ENCODE results near the gene MPRIP. TPM values are rescaled to one million over a fixed set of nuclear protein-coding genes. Genes with fewer than 3 reads are reported as not detected.
A peak's percentile ranks its signal among the peaks of the same experiment; 100 is the strongest.

Gene MPRIP
- total RNA-seq, 4 donors from 2014 or later, result 141 to 305 (median 291) TPM

DNA sequence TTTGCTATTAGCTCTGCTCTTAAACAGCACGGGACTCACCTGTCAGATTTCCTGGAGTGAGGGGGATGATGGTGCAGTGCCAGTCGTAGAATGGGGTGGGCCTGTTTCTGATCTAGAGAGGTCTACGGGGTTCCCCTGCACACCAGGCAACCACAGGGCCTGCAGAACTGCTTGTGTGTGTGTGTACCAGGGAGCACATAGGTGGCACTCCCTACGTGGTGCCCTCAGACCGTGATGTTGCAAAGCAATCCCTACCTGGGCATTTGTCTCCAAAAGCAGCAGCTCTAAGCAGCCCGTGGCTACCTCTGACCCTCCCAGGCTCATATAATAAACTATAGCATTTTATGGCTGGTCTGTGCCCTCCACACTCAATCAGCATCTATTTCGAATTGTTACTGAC is 38.5 kb downstream of the MPRIP start:
- Histone ChIP-seq H3K4me3 (no peak overlapping the region), H3K27ac (peak overlapping the region in 1 of 4 donors; percentile 19), H3K4me1 (peaks cover 0 to 51% (median 2%) of the 10 kb centered on the region in 4 donors), H3K9me3 (no peaks in the 10 kb centered on the region), H3K36me3 (peaks cover 0 to 38% (median 0%) of the 10 kb centered on the region in 3 donors), H3K27me3 (no peaks in the 10 kb centered on the region)
- DNase-seq, result peak in 2 of 3 donors; percentile 26 to 35
- TF ChIP-seq POLR2A (IDR thresholded peaks at IDR 0.05), result no peak
- TF ChIP-seq, protein P1, sequence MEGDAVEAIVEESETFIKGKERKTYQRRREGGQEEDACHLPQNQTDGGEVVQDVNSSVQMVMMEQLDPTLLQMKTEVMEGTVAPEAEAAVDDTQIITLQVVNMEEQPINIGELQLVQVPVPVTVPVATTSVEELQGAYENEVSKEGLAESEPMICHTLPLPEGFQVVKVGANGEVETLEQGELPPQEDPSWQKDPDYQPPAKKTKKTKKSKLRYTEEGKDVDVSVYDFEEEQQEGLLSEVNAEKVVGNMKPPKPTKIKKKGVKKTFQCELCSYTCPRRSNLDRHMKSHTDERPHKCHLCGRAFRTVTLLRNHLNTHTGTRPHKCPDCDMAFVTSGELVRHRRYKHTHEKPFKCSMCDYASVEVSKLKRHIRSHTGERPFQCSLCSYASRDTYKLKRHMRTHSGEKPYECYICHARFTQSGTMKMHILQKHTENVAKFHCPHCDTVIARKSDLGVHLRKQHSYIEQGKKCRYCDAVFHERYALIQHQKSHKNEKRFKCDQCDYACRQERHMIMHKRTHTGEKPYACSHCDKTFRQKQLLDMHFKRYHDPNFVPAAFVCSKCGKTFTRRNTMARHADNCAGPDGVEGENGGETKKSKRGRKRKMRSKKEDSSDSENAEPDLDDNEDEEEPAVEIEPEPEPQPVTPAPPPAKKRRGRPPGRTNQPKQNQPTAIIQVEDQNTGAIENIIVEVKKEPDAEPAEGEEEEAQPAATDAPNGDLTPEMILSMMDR (IDR thresholded peaks at IDR 0.05), result no peak

DNA sequence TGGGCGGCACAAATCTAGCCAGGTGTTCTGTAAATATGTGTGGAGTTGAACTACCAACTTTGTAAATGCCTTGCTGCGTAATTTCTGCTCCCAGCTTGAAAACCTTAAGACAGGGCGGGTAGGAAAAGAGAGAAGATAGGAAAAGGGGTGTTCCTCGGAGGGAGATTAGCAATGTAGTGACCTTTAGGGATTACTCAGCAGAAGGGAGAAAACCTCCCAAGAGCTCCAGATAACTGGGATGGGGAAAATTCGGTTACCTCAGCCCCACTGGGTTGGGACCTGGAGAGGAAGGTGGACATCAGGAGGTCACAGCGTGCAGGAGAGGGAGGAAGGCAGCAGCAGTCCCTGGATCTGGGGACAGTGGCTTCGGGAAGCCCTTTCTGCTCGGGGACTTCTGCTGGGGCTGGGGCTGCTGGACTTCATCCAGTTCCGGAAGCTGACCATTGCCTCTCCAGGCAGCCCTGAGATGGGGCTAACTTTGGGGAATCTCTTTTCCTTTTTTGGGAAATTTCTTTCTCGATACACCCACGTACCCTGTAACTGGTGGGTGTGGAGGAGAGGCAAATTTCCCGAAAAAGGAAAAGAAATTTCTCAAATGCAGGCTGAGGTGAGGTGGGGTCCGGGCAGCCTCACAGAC is 39.2 kb downstream of the MPRIP start:
- Histone ChIP-seq H3K27me3 (no peaks in the 10 kb centered on the region), H3K36me3 (peaks cover 0 to 41% (median 0%) of the 10 kb centered on the region in 3 donors), H3K4me3 (no peak overlapping the region), H3K27ac (peak overlapping the region in 1 of 4 donors; percentile 19), H3K4me1 (peaks cover 0 to 44% (median 2%) of the 10 kb centered on the region in 4 donors), H3K9me3 (no peaks in the 10 kb centered on the region)
- TF ChIP-seq, protein P1 (IDR thresholded peaks at IDR 0.05), result no peak
- TF ChIP-seq POLR2A (IDR thresholded peaks at IDR 0.05), result no peak
- peak in 1 of 3 donors; percentile 38 for DNase-seq

DNA sequence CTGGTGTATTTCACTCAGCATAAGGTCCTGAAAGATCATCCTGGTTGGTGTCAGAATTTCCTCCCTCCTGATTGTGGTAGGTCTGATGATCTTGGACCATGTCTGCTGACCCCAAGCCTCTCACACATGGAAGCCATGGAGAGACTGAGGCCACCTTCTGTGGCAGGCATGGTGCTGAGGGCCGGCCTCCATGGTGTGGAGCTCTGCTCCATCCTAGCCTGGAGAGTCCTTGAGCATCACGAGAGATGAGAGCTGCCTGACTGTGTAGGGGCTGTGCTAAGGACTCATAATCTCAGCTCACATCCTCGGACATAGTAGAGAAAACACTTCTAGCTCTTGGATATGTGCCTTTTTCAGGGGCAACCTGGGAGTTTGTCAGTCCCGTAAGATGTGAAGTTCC is 40.6 kb downstream of the MPRIP start:
- H3K27me3 ChIP-seq, result no peaks in the 10 kb centered on the region
- no peak overlapping the region for H3K27ac ChIP-seq
- DNase-seq, result peak in 1 of 3 donors; percentile 22
- TF ChIP-seq POLR2A (IDR thresholded peaks at IDR 0.05), result no peak
- TF ChIP-seq, protein P1 (IDR thresholded peaks at IDR 0.05), result no peak
- no peak overlapping the region for H3K4me3 ChIP-seq
- peaks cover 0 to 35% (median 2%) of the 10 kb centered on the region in 4 donors for H3K4me1 ChIP-seq
- peaks cover 0 to 33% (median 0%) of the 10 kb centered on the region in 3 donors for H3K36me3 ChIP-seq
- H3K9me3 ChIP-seq, result no peaks in the 10 kb centered on the region

DNA sequence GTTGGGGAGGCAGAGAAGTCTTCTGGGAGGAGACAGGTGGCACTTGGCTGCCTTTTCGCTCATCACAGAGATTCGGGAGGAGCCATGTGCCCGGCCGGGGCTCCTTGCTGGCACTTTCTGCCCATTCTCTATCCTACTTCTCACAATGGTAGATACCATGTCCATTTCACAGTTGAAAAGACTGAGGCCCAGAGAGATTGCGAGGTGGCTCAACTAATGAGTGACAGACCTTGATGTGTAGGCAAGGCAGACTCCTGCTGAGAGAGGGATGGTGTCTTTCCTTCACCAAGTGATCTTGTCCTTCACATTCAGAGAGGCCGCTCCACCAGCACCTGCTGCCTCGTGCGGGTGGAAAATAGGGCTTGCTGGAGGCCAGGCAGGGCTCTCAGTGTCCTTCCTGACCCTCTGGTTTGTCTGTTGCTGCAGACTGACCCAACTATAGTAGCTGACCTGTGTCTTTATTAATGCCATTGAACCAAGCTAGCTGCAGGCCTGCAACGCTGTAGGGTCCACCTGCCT is 42.1 kb downstream of the MPRIP start:
- Histone ChIP-seq H3K27ac (no peak overlapping the region), H3K4me3 (no peak overlapping the region), H3K27me3 (no peaks in the 10 kb centered on the region), H3K4me1 (peaks cover 0 to 20% (median 2%) of the 10 kb centered on the region in 4 donors), H3K9me3 (no peaks in the 10 kb centered on the region), H3K36me3 (peaks cover 0 to 26% (median 0%) of the 10 kb centered on the region in 3 donors)
- TF ChIP-seq, protein P1 (IDR thresholded peaks at IDR 0.05), result no peak
- TF ChIP-seq POLR2A (IDR thresholded peaks at IDR 0.05), result no peak
- DNase-seq, result peak in 1 of 3 donors; percentile 25

DNA sequence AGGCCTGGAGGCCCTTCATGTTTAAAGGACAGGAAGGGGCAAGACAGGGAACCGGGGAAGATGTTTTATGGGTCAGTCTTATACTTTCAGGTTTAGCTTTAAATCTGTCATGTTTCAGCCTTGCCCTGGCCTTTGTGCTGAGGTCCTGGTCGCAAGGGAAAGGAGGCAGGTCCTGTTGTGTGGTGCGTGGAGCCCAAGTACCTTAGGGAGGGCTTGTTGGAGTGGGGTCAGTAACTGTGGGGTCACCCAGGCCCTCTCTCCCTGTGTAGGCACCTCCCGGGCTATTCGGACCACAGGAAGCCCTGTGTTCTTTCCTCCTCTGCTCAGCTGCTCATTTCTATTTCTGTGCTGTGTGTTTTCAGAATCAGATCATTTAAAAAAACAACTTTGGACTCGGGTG is 42.7 kb downstream of the MPRIP start:
- peaks cover 0 to 26% (median 0%) of the 10 kb centered on the region in 3 donors for H3K36me3 ChIP-seq
- TF ChIP-seq, protein P1 (IDR thresholded peaks at IDR 0.05), result no peak
- no peak for TF ChIP-seq POLR2A (IDR thresholded peaks at IDR 0.05)
- no peak overlapping the region for H3K4me3 ChIP-seq
- peak in 1 of 3 donors; percentile 14 for DNase-seq
- H3K27me3 ChIP-seq, result no peaks in the 10 kb centered on the region
- H3K4me1 ChIP-seq, result peaks cover 0 to 14% (median 2%) of the 10 kb centered on the region in 4 donors
- no peaks in the 10 kb centered on the region for H3K9me3 ChIP-seq
- H3K27ac ChIP-seq, result no peak overlapping the region

Measured in Peyer's patch (tissue), 4 donors.